ENCODE results near the gene PRORP.

DNA sequence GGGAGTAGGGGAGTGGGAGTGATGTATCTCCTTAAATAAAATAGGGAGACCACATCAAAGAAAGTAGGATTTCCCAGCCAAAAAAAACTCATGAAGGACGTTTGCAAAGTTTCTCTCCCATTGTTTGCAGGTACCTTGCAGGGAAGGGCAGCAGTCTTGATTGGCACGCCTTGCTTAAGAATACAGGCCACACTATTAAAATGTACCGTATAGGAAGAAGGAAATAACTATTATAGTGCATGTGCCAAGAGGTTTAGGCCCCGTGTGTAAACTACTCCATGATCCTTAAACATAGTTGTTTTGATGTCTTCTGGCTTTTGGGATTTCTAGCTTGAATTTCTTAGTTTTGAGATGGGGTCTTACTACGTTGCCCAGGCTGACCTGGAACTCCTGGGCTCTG, 42.5 kb downstream of the PRORP start:
- TF ChIP-seq POLR2A (IDR thresholded peaks at IDR 0.05; ENCODE audit: low read depth, low read length) (no peak), POLR2AphosphoS5 (IDR thresholded peaks at IDR 0.05; ENCODE audit: low read depth, low read length) (no peak)

Data from GM12891 (cell line).